GM12878 (cell line): ENCODE data around the gene THAP6. TPM values are rescaled to one million over a fixed set of nuclear protein-coding genes. Genes with fewer than 3 reads are reported as not detected.

Experiments used
- ATAC-seq: fragments of 200-7000 bp; cut with Tn5 transposase; 3 replicates; pipeline ENCODE4 v1.9.1; 2020; ENCODE audit warnings: mild to moderate bottlenecking, moderate library complexity
- BruUV-seq: library from RNA; stranded (reverse); fragments of 400-500 nt; replicated peaks from 2 replicates; lab custom pipeline; 2021; lab: Mats Ljungman, UMichigan
- CTCF ChIA-PET: fragments of 300-600 bp; sonication (Branson Sonifier 250); formaldehyde crosslinking; extraction: SDS; loops from one replicate; lab custom pipeline; 2021; ENCODE audit warnings: inconsistent platforms; lab: Yijun Ruan, JAX
- POLR2A ChIA-PET: fragments of 350-600 bp; formaldehyde crosslinking; extraction: SDS; loops from one replicate; lab custom pipeline; 2021; ENCODE audit warnings: inconsistent platforms; lab: Charles Lee
- RAD21 ChIA-PET: fragments of 300-600 bp; sonication (Branson Sonifier 250); formaldehyde crosslinking; loops from one replicate; lab custom pipeline; 2023; ENCODE audit warnings: antibody characterized with exemption; ENCODE audit not compliant: unreplicated experiment; lab: Charles Lee
- SMC1A ChIA-PET: fragments of 300-600 bp; sonication (Branson Sonifier 250); formaldehyde crosslinking; loops from one replicate; lab custom pipeline; 2023; ENCODE audit not compliant: unreplicated experiment, uncharacterized antibody; lab: Charles Lee
- DNase-seq: peaks from one replicate; pipeline ENCODE4 v3.0.0-alpha.2; 2011; ENCODE audit warnings: low read depth, low spot score
- FAIRE-seq: peaks from 3 replicates; lab custom pipeline; 2011; peaks lifted over from hg19 to GRCh38; lab: Jason Lieb, UNC
- H2AFZ ChIP-seq: 2 replicates; pipeline ENCODE4 v1.6.0; 2011; ENCODE audit warnings: low read depth, low read length, control low read depth; ENCODE audit not compliant: control insufficient read depth
- H3K27ac ChIP-seq: 2 replicates; pipeline ENCODE4 v1.5.1; 2011; ENCODE audit warnings: control low read depth; ENCODE audit not compliant: control insufficient read depth, insufficient read depth
- H3K27me3 ChIP-seq, 2 experiments: replicated peaks in 1 of 2; 2 replicates each; pipeline versions ENCODE4 v1.6.0 to v1.6.1; 2011; ENCODE audit warnings: low read length in 1 of 2; ENCODE audit not compliant: control insufficient read depth in 2 of 2, insufficient read depth in 2 of 2
- H3K36me3 ChIP-seq, 2 experiments: 2 replicates each; pipeline ENCODE4 v1.5.1; 2011; ENCODE audit warnings: low read length in 1 of 2; ENCODE audit not compliant: control insufficient read depth in 2 of 2, insufficient read depth in 2 of 2
- H3K4me1 ChIP-seq: 2 replicates; pipeline ENCODE4 v1.6.1; 2011; ENCODE audit warnings: mild to moderate bottlenecking, low read length, moderate library complexity, mixed read lengths; ENCODE audit not compliant: control insufficient read depth, insufficient read depth
- H3K4me2 ChIP-seq: 2 replicates; pipeline ENCODE4 v1.6.0; 2011; ENCODE audit warnings: control low read depth; ENCODE audit not compliant: control insufficient read depth, insufficient read depth
- H3K4me3 ChIP-seq: fragments of 200-600 bp; sonication (generic); 2 replicates; pipeline ENCODE4 v1.5.1; 2016
- H3K79me2 ChIP-seq: 2 replicates; pipeline ENCODE4 v1.6.0; 2011; ENCODE audit warnings: low read length; ENCODE audit not compliant: control insufficient read depth, insufficient read depth
- H3K9ac ChIP-seq: 2 replicates; pipeline ENCODE4 v1.8.0; 2011; ENCODE audit warnings: low read length, control low read depth, mixed read lengths; ENCODE audit not compliant: control insufficient read depth, insufficient read depth
- H3K9me3 ChIP-seq: replicated peaks from 3 replicates; pipeline ENCODE4 v1.5.1; 2011; ENCODE audit warnings: mild to moderate bottlenecking, low read length; ENCODE audit not compliant: control insufficient read depth, insufficient read depth
- H4K20me1 ChIP-seq: 2 replicates; pipeline ENCODE4 v1.6.0; 2011; ENCODE audit not compliant: control insufficient read depth, insufficient read depth
- ASH2L ChIP-seq: fragments of 300-600, 200-600 bp; sonication (generic); IDR thresholded peaks from 2 replicates; pipeline ENCODE4 v1.6.1; 2017; ENCODE audit warnings: low read depth, mild to moderate bottlenecking, borderline replicate concordance
- EGR1 ChIP-seq, 2 experiments: IDR thresholded peaks; 1 replicate in 1 of 2; 2 replicates in 1 of 2; pipeline ENCODE4 v1.6.1; 2011 to 2012; ENCODE audit warnings: low read depth in 2 of 2, low read length in 2 of 2, borderline replicate concordance in 1 of 2, mild to moderate bottlenecking in 1 of 2, moderate library complexity in 1 of 2
- ETV6 ChIP-seq, 2 experiments: fragments of 450-650 bp in 1 of 2; IDR thresholded peaks in 1 of 2; conservative IDR thresholded peaks in 1 of 2; 2 replicates each; pipeline ENCODE4 v1.6.1; 2014; ENCODE audit warnings: antibody characterized with exemption in 1 of 2, borderline replicate concordance in 1 of 2, low read depth in 1 of 2, mild to moderate bottlenecking in 1 of 2, moderate library complexity in 1 of 2
- HDAC6 ChIP-seq: fragments of 200-600 bp; sonication (generic); IDR thresholded peaks from one replicate; pipeline ENCODE4 v1.8.0; 2017; ENCODE audit warnings: antibody characterized with exemption; ENCODE audit not compliant: unreplicated experiment
- HDGF ChIP-seq: fragments of 450-650 bp; IDR thresholded peaks from 2 replicates; pipeline ENCODE4 v1.6.1; 2016; ENCODE audit warnings: antibody characterized with exemption
- IRF4 ChIP-seq: IDR thresholded peaks from 2 replicates; pipeline ENCODE4 v1.6.1; 2011; ENCODE audit warnings: low read depth, low read length
- MYC ChIP-seq: IDR thresholded peaks from 2 replicates; pipeline ENCODE4 v1.6.1; 2011; ENCODE audit warnings: mild to moderate bottlenecking, low read length, moderate library complexity, inconsistent platforms; ENCODE audit not compliant: insufficient read depth, insufficient replicate concordance, insufficient read length, severe bottlenecking
- NR2C2 ChIP-seq: IDR thresholded peaks from 2 replicates; pipeline ENCODE4 v1.6.1; 2011; ENCODE audit warnings: borderline replicate concordance, low read depth; ENCODE audit not compliant: control insufficient read depth, insufficient read length
- NRF1 ChIP-seq: conservative IDR thresholded peaks from 2 replicates; pipeline ENCODE4 v1.6.1; 2011; ENCODE audit warnings: mild to moderate bottlenecking, low read depth, low read length, improper control_type of control experiment
- SIX5 ChIP-seq: IDR thresholded peaks from 2 replicates; pipeline ENCODE4 v1.6.1; 2011; ENCODE audit warnings: mild to moderate bottlenecking, low read depth, low read length, moderate library complexity; ENCODE audit not compliant: severe bottlenecking
- TARDBP ChIP-seq: IDR thresholded peaks from 2 replicates; pipeline ENCODE4 v1.6.1; 2016; ENCODE audit warnings: borderline replicate concordance
- TCF12 ChIP-seq: IDR thresholded peaks from 2 replicates; pipeline ENCODE4 v1.6.1; 2011; ENCODE audit warnings: low read depth, mild to moderate bottlenecking, low read length
- TCF7 ChIP-seq: IDR thresholded peaks from 2 replicates; pipeline ENCODE4 v1.6.1; 2014; ENCODE audit warnings: antibody characterized with exemption, borderline replicate concordance
- YBX1 ChIP-seq: fragments of 450-650 bp; IDR thresholded peaks from 2 replicates; pipeline ENCODE4 v1.6.1; 2016; ENCODE audit warnings: antibody characterized with exemption
- in situ Hi-C: fragments of 300-500 bp; cut with MboI; formaldehyde crosslinking; loops from 9 replicates; pipeline ENCODE4 v1.14.3; 2018; ENCODE audit warnings: mixed read lengths
- intact Hi-C: fragments of 100-400 bp; cut with micrococcal nuclease; formaldehyde crosslinking; loops from one replicate; pipeline ENCODE4 v1.14.2; 2022; ENCODE audit not compliant: unreplicated experiment
- polyA plus RNA-seq, 11 experiments: library from polyadenylated mRNA; depleted of rRNA in 4 of 11; unstranded in 6 of 11; stranded (reverse) in 5 of 11; fragments of >200 nt; fragmentation: Nextera tagmentation in 4 of 11; fragmentation: Illumina TruSeq in 1 of 11; extraction: Ambion mirVana in 4 of 11; extraction: Trizol in 1 of 11; gene quantifications; 1 replicate in 1 of 11; 2 replicates in 10 of 11; pipeline versions ENCODE4 v1.2.1 to v1.2.3, GENCODE V29; 2011 to 2016; ENCODE audit warnings: inconsistent platforms in 2 of 11, missing spikeins in 2 of 11, low read depth in 1 of 11
- total RNA-seq, 4 experiments: library from RNA; depleted of rRNA in 3 of 4; stranded (reverse); fragments of >200 nt in 3 of 4; fragmentation: Illumina TruSeq in 1 of 4; extraction: Trizol in 1 of 4; gene quantifications; 2 replicates each; pipeline versions ENCODE4 v1.2.1 to v1.2.3, GENCODE V29; 2013 to 2021
- TF ChIP-seq, protein P1 (sequence below): IDR thresholded peaks from 2 replicates; pipeline ENCODE4 v1.6.1; 2011; ENCODE audit warnings: mild to moderate bottlenecking, low read depth, low read length, moderate library complexity; ENCODE audit not compliant: insufficient replicate concordance
- TF ChIP-seq, protein P2 (sequence below): fragments of 150-350 bp; IDR thresholded peaks from 2 replicates; pipeline ENCODE4 v1.6.1; 2014; ENCODE audit warnings: mild to moderate bottlenecking, low read depth, low read length

The THAP6 gene
- total and polyA plus RNA-seq, 10 of the 15 experiments (the other 5 are each of a cell fraction or from before 2014, with no cell fraction given) = 8.9 to 21.9 (median 12.8) TPM

DNA sequence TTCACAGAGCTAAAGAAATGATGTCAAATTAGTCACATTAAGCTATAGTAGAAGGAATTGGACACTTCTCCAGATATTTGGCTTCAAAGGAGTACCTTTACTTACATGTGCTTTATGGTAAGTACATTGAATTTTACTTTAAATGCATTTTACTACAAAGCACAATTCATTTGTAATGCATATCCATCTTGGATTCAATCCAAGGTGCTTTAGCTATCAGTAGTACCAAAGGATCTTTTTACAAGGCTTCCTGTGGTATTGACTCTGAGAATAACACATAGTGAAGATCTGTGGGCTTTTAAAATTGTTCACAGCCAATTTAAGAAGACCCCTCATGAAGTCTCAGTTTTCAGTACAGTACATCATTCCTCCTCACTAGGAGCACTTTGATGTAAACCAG lies 13.2 kb downstream of the THAP6 start:
- intact Hi-C loops (no loop called here), in situ Hi-C loops (no loop called here)
- Histone ChIP-seq H3K27ac (no peak overlapping the region), H4K20me1 (no peaks in the 10 kb centered on the region), H3K4me3 (no peak overlapping the region), H3K36me3 (peaks cover 0 to 17% of the 10 kb centered on the region in 2 experiments; a peak in 2 of 4 replicates), H3K9ac (no peak overlapping the region), H3K79me2 (no peaks in the 10 kb centered on the region), H3K9me3 (no peaks in the 10 kb centered on the region; the same call in 2 of the 3 replicates), H3K4me1 (no peaks in the 10 kb centered on the region), H2AFZ (no peak overlapping the region)
- BruUV-seq = no TSS peak
- ATAC-seq (no peak), FAIRE-seq (no peak), DNase-seq (no peak)
- POLR2A ChIA-PET = interaction anchor here (3.1 kb wide), 1 partner anchor 12 kb away, joined by 11 read pairs; the partner anchor contains the start of genes RCHY1 and THAP6
- RAD21 ChIA-PET = no interaction called here
- SMC1A ChIA-PET = interaction anchor here (1.0 to 2.9 kb wide), 4 partner anchors 11 to 15 kb away, joined by 3 to 13 read pairs (median 5); no protein-coding TSS in a partner anchor
- CTCF ChIA-PET = interaction anchor here (0.9 to 1.3 kb wide), 4 partner anchors 8 to 180 kb away, joined by 3 to 5 read pairs (median 4); no protein-coding TSS in a partner anchor
- TF ChIP-seq YBX1 (no peak), TCF12 (no peak), IRF4 (no peak), MYC (no peak), TCF7 (no peak), HDGF (no peak), NRF1 (no peak), ETV6 (conservative IDR thresholded peaks at IDR 0.05 in 1 of 2, IDR thresholded peaks at IDR 0.05 in 1 of 2; ENCODE audit: borderline replicate concordance in 1 of 2, low read depth in 1 of 2) (no peak), HDAC6 (no peak), SIX5 (no peak), ASH2L (no peak), NR2C2 (no peak), EGR1 (IDR thresholded peaks at IDR 0.05; ENCODE audit: borderline replicate concordance in 1 of 2, low read depth in 2 of 2, low read length in 2 of 2) (no peak), TARDBP (no peak)
- TF ChIP-seq, protein P1, sequence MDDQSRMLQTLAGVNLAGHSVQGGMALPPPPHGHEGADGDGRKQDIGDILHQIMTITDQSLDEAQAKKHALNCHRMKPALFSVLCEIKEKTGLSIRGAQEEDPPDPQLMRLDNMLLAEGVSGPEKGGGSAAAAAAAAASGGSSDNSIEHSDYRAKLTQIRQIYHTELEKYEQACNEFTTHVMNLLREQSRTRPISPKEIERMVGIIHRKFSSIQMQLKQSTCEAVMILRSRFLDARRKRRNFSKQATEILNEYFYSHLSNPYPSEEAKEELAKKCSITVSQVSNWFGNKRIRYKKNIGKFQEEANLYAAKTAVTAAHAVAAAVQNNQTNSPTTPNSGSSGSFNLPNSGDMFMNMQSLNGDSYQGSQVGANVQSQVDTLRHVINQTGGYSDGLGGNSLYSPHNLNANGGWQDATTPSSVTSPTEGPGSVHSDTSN = no peak
- TF ChIP-seq, protein P2, sequence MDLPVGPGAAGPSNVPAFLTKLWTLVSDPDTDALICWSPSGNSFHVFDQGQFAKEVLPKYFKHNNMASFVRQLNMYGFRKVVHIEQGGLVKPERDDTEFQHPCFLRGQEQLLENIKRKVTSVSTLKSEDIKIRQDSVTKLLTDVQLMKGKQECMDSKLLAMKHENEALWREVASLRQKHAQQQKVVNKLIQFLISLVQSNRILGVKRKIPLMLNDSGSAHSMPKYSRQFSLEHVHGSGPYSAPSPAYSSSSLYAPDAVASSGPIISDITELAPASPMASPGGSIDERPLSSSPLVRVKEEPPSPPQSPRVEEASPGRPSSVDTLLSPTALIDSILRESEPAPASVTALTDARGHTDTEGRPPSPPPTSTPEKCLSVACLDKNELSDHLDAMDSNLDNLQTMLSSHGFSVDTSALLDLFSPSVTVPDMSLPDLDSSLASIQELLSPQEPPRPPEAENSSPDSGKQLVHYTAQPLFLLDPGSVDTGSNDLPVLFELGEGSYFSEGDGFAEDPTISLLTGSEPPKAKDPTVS = no peak
- TF ChIP-seq, all 136 proteins: peak for 0
- no peak overlapping the region for H3K4me2 ChIP-seq
- no peaks in the 10 kb centered on the region for H3K27me3 ChIP-seq
